Naive thymus-derived CD8-positive, alpha-beta T cell (primary cell): ENCODE results near the gene SLC13A3. TPM values are rescaled to one million over a fixed set of nuclear protein-coding genes. Genes with fewer than 3 reads are reported as not detected.

ENCODE experiments used
- ATAC-seq, 2 donors: fragments of 150-1000 bp; cut with Tn5 transposase in 1 of 2; sonication (Bioruptor Pico), chemical (Tn5 transposase) in 1 of 2; 1 replicate in 1 of 2; 2 replicates in 1 of 2; pipeline ENCODE4 v1.10.0; 2021; ENCODE audit warnings: mild to moderate bottlenecking in 2 of 2, moderate library complexity in 2 of 2
- POLR2A ChIA-PET: fragments of 350-600 bp; sonication (Branson Sonifier 250); formaldehyde crosslinking; loops from one replicate; lab custom pipeline; 2021; ENCODE audit warnings: antibody characterized with exemption; lab: Charles Lee
- DNase-seq, 10 donors: peaks; one replicate each; pipeline versions ENCODE4 v3.0.0 to v3.0.0-alpha.2; 2020 to 2022
- H3K27ac Mint-ChIP-seq, 10 donors: one replicate each; pipeline ENCODE4 v1.8.0; 2020 to 2022; ENCODE audit warnings: mild to moderate bottlenecking in 10 of 10, mixed read lengths in 10 of 10, moderate library complexity in 4 of 10, inconsistent platforms in 1 of 10
- H3K27me3 Mint-ChIP-seq, 5 donors: one replicate each; pipeline ENCODE4 v1.8.0; 2021 to 2022; ENCODE audit warnings: mixed read lengths in 5 of 5
- H3K36me3 Mint-ChIP-seq, 3 donors: one replicate each; pipeline ENCODE4 v1.8.0; 2020 to 2022; ENCODE audit warnings: mixed read lengths in 3 of 3, mild to moderate bottlenecking in 2 of 3, inconsistent platforms in 1 of 3
- H3K4me1 Mint-ChIP-seq, 4 donors: one replicate each; pipeline ENCODE4 v1.8.0; 2021 to 2022; ENCODE audit warnings: mixed read lengths in 4 of 4
- H3K4me3 Mint-ChIP-seq, 10 donors: one replicate each; pipeline ENCODE4 v1.8.0; 2020 to 2022; ENCODE audit warnings: mild to moderate bottlenecking in 10 of 10, mixed read lengths in 10 of 10, moderate library complexity in 6 of 10, inconsistent platforms in 1 of 10
- H3K9me3 Mint-ChIP-seq, 9 donors: one replicate each; pipeline ENCODE4 v1.8.0; 2020 to 2022; ENCODE audit warnings: mixed read lengths in 9 of 9, mild to moderate bottlenecking in 3 of 9, inconsistent platforms in 1 of 9, moderate library complexity in 1 of 9
- polyA plus RNA-seq, 3 donors: library from polyadenylated mRNA; unstranded; fragments of 300-500 nt; fragmentation: Illumina TruSeq; gene quantifications; one replicate each; pipeline ENCODE4 v1.2.3, GENCODE V29; 2021
- total RNA-seq, 8 experiments: library from RNA in 2 of 8; stranded (reverse) in 2 of 8; gene quantifications; one replicate each; pipeline ENCODE4 v1.2.3 and lab custom pipeline; 2021 to 2026

Gene SLC13A3
- total and polyA plus RNA-seq, 5 experiments from 2014 or later, result 0.31 TPM; not detected in 4

DNA sequence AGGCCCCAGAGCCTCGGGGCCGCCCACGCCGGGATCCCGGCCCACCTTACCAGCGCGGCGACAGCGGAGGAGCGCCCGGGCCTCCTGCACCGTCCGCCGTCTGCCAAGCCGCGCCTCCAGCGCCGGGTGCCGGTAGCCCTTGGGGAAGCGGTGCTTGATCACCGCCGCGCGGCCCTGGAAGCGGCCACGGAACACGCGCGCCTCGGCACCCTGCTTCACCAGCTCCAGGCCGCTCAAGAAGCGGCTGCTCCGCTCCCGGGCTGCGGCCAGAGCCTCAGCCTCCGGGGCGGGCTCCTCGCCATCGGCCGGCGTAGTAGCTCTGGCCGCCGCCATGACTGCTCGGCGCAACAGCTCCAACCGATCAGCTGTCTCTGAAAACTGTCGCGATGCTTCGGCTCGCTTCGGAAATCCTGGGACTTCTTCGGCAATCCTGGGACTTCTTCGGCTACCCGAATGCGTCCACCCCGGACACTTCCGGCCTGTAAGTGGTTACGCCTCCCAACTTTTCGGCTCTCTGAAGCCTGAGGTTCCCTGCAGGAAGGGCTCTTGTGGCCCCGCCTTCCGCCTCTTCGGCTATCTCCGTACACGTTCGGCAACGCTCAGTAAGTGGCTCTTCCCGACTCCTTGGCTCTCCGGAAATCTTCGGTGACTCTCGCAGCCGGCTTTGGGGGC, 38.0 kb upstream of the SLC13A3 start, which contains the start of gene TP53RK:
TSS of gene TP53RK (minus strand) at position 363 of the 672 bp plus-strand sequence. CDS start at position 333, 30 bp downstream.
- H3K4me1 Mint-ChIP-seq, result peaks cover 20 to 55% (median 52%) of the 10 kb centered on the region in 4 donors
- H3K36me3 Mint-ChIP-seq, result peaks cover 0 to 27% (median 12%) of the 10 kb centered on the region in 3 donors
- no peaks in the 10 kb centered on the region for H3K9me3 Mint-ChIP-seq
- H3K4me3 Mint-ChIP-seq, result peak within 1 kb of the TSS; percentile 90 to 99 (median 97)
- ATAC-seq (peak; percentile 94 to 95), DNase-seq (peak; percentile 87 to 99 (median 96))
- H3K27ac Mint-ChIP-seq, result peak within 1 kb of the TSS; percentile 96 to 99 (median 97)
- no peaks in the 10 kb centered on the region for H3K27me3 Mint-ChIP-seq
- POLR2A ChIA-PET, result interaction anchor here (1.4 to 2.1 kb wide), 2 partner anchors 282 to 325 kb away, joined by 3 to 6 read pairs; no protein-coding TSS in a partner anchor

DNA sequence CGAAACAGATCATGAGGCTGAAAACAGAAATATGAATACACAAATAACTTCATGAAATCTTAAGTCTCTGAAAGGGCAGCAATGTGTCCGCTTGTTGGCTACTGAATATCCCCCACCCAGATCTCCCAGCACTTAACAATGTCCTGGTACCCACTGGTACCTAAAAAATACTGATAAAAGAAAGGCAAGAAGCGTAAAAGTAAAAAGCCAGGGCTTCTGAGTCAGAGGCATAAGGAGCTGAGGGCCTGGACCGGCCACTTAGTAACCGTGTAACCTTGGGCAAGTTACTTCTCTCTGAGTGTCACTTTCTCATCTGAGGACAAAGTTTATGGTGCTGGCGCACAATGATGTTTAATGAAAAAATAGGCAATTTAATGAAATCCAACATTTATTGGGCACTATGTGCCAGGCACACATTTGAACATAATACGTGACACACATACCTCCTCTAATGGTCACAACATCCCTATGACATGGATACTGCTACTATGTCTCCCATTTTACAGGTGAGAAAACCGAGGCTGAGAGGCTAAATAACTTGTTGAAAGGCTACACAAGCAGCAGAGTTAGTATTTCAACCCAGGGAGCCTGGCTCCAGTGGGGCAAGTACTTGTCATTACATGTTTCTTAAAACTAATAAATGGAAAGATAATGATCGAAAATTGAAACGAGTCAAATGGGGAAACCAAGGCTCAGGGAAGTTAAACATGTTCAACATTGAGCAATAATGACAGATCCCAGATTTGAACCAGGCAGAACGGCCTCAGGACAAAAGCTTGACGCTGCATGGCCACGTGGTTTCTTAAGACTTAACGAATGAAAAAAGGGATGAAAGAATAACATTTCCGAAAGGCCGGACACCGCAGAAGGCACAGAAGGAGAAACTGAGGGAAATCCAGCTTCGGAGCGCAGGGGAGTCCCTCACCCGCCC, 37.2 kb upstream of the SLC13A3 start:
- Mint-ChIP-seq H3K4me1 (peaks cover 28 to 63% (median 60%) of the 10 kb centered on the region in 4 donors), H3K4me3 (peak overlapping the region; percentile 90 to 99 (median 96)), H3K9me3 (no peaks in the 10 kb centered on the region), H3K27me3 (no peaks in the 10 kb centered on the region), H3K27ac (peak overlapping the region; percentile 51 to 97 (median 92)), H3K36me3 (peaks cover 0 to 32% (median 13%) of the 10 kb centered on the region in 3 donors)
- DNase-seq (no peak), ATAC-seq (no peak)
- POLR2A ChIA-PET, result interaction anchor here (1.4 to 2.1 kb wide), 2 partner anchors 281 to 325 kb away, joined by 3 to 6 read pairs; no protein-coding TSS in a partner anchor

DNA sequence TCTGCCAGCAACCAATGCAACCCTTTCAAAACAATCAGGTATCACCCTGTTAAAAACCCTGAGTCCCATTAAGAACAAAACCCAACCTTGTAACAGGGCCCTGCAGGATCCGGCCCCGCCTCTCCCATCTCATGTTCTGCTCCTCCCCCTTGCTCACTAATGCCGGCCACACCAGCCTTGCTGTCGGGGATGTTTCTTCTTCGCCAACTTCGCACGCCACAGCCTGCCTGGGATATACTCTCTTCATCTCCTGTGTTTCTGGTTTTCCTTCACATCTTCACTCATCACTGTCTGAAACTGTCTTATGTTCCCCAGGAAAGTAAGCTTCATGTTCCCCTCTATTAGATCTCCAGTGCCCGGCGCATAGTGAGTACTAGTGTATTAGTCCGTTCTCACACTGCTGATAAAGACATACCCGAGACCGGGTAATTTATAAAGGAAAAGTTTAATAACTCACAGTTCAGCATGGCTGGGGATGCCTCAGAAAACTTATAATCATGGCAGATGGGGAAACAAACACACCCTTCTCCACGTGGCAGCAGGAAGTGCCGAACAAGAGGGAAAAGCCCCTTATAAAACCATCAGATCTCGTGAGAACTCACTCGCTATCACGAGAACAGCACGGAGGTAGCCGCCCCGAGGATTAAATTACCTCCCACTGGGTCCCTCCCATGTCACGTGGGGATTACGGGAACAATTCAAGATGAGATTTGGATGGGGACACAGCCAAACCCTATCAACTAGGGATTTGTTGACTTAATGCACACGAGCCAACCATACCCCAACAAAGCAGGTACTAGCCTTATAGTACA, 32.9 kb upstream of the SLC13A3 start:
- ATAC-seq (no peak), DNase-seq (no peak)
- Mint-ChIP-seq H3K36me3 (peaks cover 0 to 36% (median 13%) of the 10 kb centered on the region in 3 donors), H3K4me1 (peaks cover 31 to 79% (median 74%) of the 10 kb centered on the region in 4 donors), H3K9me3 (no peaks in the 10 kb centered on the region), H3K4me3 (no peak overlapping the region), H3K27me3 (no peaks in the 10 kb centered on the region), H3K27ac (peak overlapping the region in 6 of 10 donors; percentile 3 to 67 (median 42))
- POLR2A ChIA-PET, result no interaction called here

GRCh38 chr20:46683668-46683938, 32.3 kb upstream of the SLC13A3 start:
- DNase-seq (no peak), ATAC-seq (no peak)
- peaks cover 31 to 77% (median 73%) of the 10 kb centered on the region in 4 donors for H3K4me1 Mint-ChIP-seq
- H3K36me3 Mint-ChIP-seq, result peaks cover 0 to 36% (median 13%) of the 10 kb centered on the region in 3 donors
- peak overlapping the region in 5 of 10 donors; percentile 13 to 67 (median 56) for H3K27ac Mint-ChIP-seq
- POLR2A ChIA-PET, result no interaction called here
- no peaks in the 10 kb centered on the region for H3K27me3 Mint-ChIP-seq
- H3K4me3 Mint-ChIP-seq, result peak overlapping the region in 1 of 10 donors; percentile 4
- H3K9me3 Mint-ChIP-seq, result no peaks in the 10 kb centered on the region

GRCh38 chr20:46683011-46683667, 31.9 kb upstream of the SLC13A3 start:
- no peaks in the 10 kb centered on the region for H3K27me3 Mint-ChIP-seq
- H3K27ac Mint-ChIP-seq, result peak overlapping the region in 8 of 10 donors; percentile 2 to 67 (median 48)
- peaks cover 27 to 72% (median 69%) of the 10 kb centered on the region in 4 donors for H3K4me1 Mint-ChIP-seq
- H3K36me3 Mint-ChIP-seq, result peaks cover 0 to 36% (median 13%) of the 10 kb centered on the region in 3 donors
- H3K4me3 Mint-ChIP-seq, result peak overlapping the region in 1 of 10 donors; percentile 14
- H3K9me3 Mint-ChIP-seq, result no peaks in the 10 kb centered on the region
- ATAC-seq, result no peak
- POLR2A ChIA-PET, result no interaction called here
- no peak for DNase-seq

DNA sequence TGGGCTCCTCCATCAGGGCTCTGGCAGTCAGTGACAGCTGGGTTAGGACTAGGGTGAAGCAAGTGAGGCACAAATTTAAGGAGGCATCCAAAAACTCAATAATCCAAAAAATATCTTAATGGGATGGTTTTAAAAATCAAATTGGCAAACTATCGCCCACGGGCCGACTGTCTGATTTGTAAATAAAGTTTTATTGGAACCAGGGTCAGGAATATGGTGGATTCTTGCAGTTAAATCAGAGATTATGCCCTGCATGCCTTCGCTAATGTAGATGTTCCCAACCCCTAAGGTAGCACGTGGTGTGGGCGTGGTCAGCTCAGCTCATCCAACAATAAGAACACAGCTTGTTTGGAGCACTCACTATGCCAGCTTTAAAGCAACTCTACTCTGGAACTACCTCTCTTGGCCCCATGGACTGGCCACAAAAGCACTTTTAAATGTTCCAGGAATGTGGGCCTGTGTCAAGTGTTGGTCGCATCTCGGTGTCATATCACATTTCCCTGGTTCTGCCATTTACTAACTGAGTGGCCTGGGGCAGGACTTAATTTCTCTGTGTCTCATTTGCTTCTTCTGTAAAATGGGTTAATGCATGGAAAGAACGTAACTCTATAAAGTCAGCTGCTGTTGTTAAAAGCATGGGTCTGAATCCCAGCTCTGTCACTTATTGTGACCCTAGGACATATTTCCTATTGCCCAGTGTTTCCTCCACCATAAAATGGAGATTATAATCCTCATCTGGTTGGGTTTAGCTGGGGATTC, 31.0 kb upstream of the SLC13A3 start:
- no peaks in the 10 kb centered on the region for H3K27me3 Mint-ChIP-seq
- ATAC-seq (no peak), DNase-seq (no peak)
- H3K9me3 Mint-ChIP-seq, result no peaks in the 10 kb centered on the region
- peak overlapping the region in 5 of 10 donors; percentile 11 to 72 (median 40) for H3K27ac Mint-ChIP-seq
- H3K36me3 Mint-ChIP-seq, result peaks cover 0 to 32% (median 13%) of the 10 kb centered on the region in 3 donors
- H3K4me1 Mint-ChIP-seq, result peaks cover 24 to 63% (median 61%) of the 10 kb centered on the region in 4 donors
- POLR2A ChIA-PET, result no interaction called here
- no peak overlapping the region for H3K4me3 Mint-ChIP-seq

GRCh38 chr20:46681032-46681854, 30.0 kb upstream of the SLC13A3 start:
- H3K27me3 Mint-ChIP-seq, result no peaks in the 10 kb centered on the region
- H3K9me3 Mint-ChIP-seq, result no peaks in the 10 kb centered on the region
- POLR2A ChIA-PET, result no interaction called here
- ATAC-seq (peak; percentile 74 to 86), DNase-seq (peak; percentile 37 to 81 (median 58))
- peaks cover 22 to 53% (median 51%) of the 10 kb centered on the region in 4 donors for H3K4me1 Mint-ChIP-seq
- peak overlapping the region in 9 of 10 donors; percentile 2 to 87 (median 34) for H3K27ac Mint-ChIP-seq
- H3K4me3 Mint-ChIP-seq, result no peak overlapping the region
- peaks cover 0 to 27% (median 10%) of the 10 kb centered on the region in 3 donors for H3K36me3 Mint-ChIP-seq

- no peaks in the 10 kb centered on the region for H3K9me3 Mint-ChIP-seq
- POLR2A ChIA-PET, result no interaction called here
- DNase-seq, result no peak
- H3K4me1 Mint-ChIP-seq, result peaks cover 19 to 47% (median 45%) of the 10 kb centered on the region in 4 donors
- no peak overlapping the region for H3K4me3 Mint-ChIP-seq
- no peak for ATAC-seq
- peak overlapping the region in 3 of 10 donors; percentile 2 to 57 (median 31) for H3K27ac Mint-ChIP-seq
- no peaks in the 10 kb centered on the region for H3K27me3 Mint-ChIP-seq
- H3K36me3 Mint-ChIP-seq, result peaks cover 0 to 21% (median 5%) of the 10 kb centered on the region in 3 donors
These were observed 29.4 kb upstream of the SLC13A3 start for GRCh38 chr20:46680684-46681031.

DNA sequence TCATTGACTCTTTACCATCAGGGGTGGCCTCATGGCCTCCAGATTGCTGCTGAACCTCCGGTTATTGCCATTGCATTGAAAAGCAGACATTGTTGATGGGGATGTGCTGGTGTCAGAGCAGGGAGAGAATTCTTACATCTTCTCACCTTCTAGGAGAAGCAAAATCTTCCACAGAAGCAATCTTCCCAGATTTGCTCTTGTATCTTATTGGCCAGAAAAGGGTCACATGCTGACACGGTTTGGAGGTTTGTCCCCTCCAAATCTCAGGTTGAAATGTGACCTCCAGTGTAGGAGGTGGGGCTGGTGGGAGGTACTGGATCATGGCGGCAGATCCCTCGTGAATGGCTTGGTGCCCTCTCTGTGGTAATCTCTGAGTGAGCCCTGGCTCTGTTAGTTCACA, 27.3 kb upstream of the SLC13A3 start:
- Mint-ChIP-seq H3K4me1 (peaks cover 9 to 27% (median 26%) of the 10 kb centered on the region in 4 donors), H3K27ac (peak overlapping the region in 2 of 10 donors; percentile 14 to 51), H3K27me3 (peaks cover 0 to 4% (median 0%) of the 10 kb centered on the region in 5 donors), H3K4me3 (no peak overlapping the region), H3K9me3 (no peaks in the 10 kb centered on the region), H3K36me3 (peaks cover 0 to 7% (median 0%) of the 10 kb centered on the region in 3 donors)
- POLR2A ChIA-PET, result no interaction called here
- ATAC-seq, result no peak
- no peak for DNase-seq

DNA sequence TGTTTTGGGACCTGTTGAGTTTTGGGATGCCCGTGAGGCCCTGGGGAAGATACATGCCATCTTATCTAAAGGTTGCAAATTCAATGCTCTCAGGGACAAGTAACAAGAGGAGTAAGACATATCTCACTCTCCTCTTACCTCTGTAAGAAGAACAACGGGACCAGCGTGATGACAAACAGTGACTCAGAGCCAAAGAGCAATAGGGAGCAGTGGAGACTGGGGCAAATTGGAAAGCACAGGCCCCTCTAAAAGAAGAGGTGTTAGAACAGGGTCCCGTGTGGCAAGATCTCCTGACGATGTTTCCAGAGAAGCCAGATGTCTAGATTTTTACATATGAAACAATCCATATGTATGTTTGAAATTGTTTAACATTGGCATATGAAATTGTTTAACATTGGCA, 26.3 kb upstream of the SLC13A3 start:
- POLR2A ChIA-PET, result no interaction called here
- peaks cover 0 to 7% (median 0%) of the 10 kb centered on the region in 5 donors for H3K27me3 Mint-ChIP-seq
- peaks cover 4 to 21% (median 18%) of the 10 kb centered on the region in 4 donors for H3K4me1 Mint-ChIP-seq
- H3K9me3 Mint-ChIP-seq, result peaks cover 0 to 2% (median 0%) of the 10 kb centered on the region in 9 donors
- H3K36me3 Mint-ChIP-seq, result peaks cover 0 to 9% (median 0%) of the 10 kb centered on the region in 3 donors
- ATAC-seq, result no peak
- no peak for DNase-seq
- H3K4me3 Mint-ChIP-seq, result no peak overlapping the region
- H3K27ac Mint-ChIP-seq, result peak overlapping the region in 1 of 10 donors; percentile 34
